ENCODE data around the gene CCDC57.

CCDC57 gene

GRCh38 chr17:82094931-82095776, 117.5 kb downstream of the CCDC57 start:
- Histone ChIP-seq H3K36me3 (ENCODE audit: insufficient read depth, low read length) (peaks cover 13% of the 10 kb centered on the region; the same call in 1 of the 2 replicates), H2AFZ (ENCODE audit: low read length, unreplicated experiment) (no peak overlapping the region), H3K27me3 (ENCODE audit: insufficient read depth, low read length) (no peaks in the 10 kb centered on the region), H3K27ac (ENCODE audit: low read depth, low read length) (no peak overlapping the region), H3K4me1 (ENCODE audit: control insufficient read depth, insufficient read depth, low read length, unreplicated experiment) (peaks cover 16% of the 10 kb centered on the region), H3K4me3 (ENCODE audit: low read depth, low read length) (no peak overlapping the region), H3K79me2 (ENCODE audit: control insufficient read depth, insufficient read depth, low read length, unreplicated experiment) (peaks cover 25% of the 10 kb centered on the region)

- no peak overlapping the region for H3K4me3 ChIP-seq (ENCODE audit: low read depth, low read length)
- no peak overlapping the region for H2AFZ ChIP-seq (ENCODE audit: low read length, unreplicated experiment)
- peaks cover 25% of the 10 kb centered on the region for H3K79me2 ChIP-seq (ENCODE audit: control insufficient read depth, insufficient read depth, low read length, unreplicated experiment)
- H3K36me3 ChIP-seq (ENCODE audit: insufficient read depth, low read length) = peaks cover 14% of the 10 kb centered on the region; the same call in 1 of the 2 replicates
- no peak overlapping the region for H3K27ac ChIP-seq (ENCODE audit: low read depth, low read length)
- H3K4me1 ChIP-seq (ENCODE audit: control insufficient read depth, insufficient read depth, low read length, unreplicated experiment) = peaks cover 11% of the 10 kb centered on the region
- H3K27me3 ChIP-seq (ENCODE audit: insufficient read depth, low read length) = no peaks in the 10 kb centered on the region
These were observed 119.5 kb downstream of the CCDC57 start for GRCh38 chr17:82092995-82093751.

- H3K36me3 ChIP-seq (ENCODE audit: insufficient read depth, low read length) = peaks cover 16% of the 10 kb centered on the region; the same call in 1 of the 2 replicates
- peaks cover 11% of the 10 kb centered on the region for H3K4me1 ChIP-seq (ENCODE audit: control insufficient read depth, insufficient read depth, low read length, unreplicated experiment)
- no peak overlapping the region for H2AFZ ChIP-seq (ENCODE audit: low read length, unreplicated experiment)
- no peak overlapping the region for H3K4me3 ChIP-seq (ENCODE audit: low read depth, low read length)
- no peaks in the 10 kb centered on the region for H3K27me3 ChIP-seq (ENCODE audit: insufficient read depth, low read length)
- no peak overlapping the region for H3K27ac ChIP-seq (ENCODE audit: low read depth, low read length)
- peaks cover 25% of the 10 kb centered on the region for H3K79me2 ChIP-seq (ENCODE audit: control insufficient read depth, insufficient read depth, low read length, unreplicated experiment)
These were observed 120.0 kb downstream of the CCDC57 start for GRCh38 chr17:82092628-82092994.

GRCh38 chr17:82092094-82092586, 120.5 kb downstream of the CCDC57 start:
- H2AFZ ChIP-seq (ENCODE audit: low read length, unreplicated experiment) = no peak overlapping the region
- H3K27ac ChIP-seq (ENCODE audit: low read depth, low read length) = no peak overlapping the region
- H3K4me1 ChIP-seq (ENCODE audit: control insufficient read depth, insufficient read depth, low read length, unreplicated experiment) = peaks cover 11% of the 10 kb centered on the region
- no peaks in the 10 kb centered on the region for H3K27me3 ChIP-seq (ENCODE audit: insufficient read depth, low read length)
- peaks cover 20% of the 10 kb centered on the region; the same call in 1 of the 2 replicates for H3K36me3 ChIP-seq (ENCODE audit: insufficient read depth, low read length)
- no peak overlapping the region for H3K4me3 ChIP-seq (ENCODE audit: low read depth, low read length)
- peaks cover 24% of the 10 kb centered on the region for H3K79me2 ChIP-seq (ENCODE audit: control insufficient read depth, insufficient read depth, low read length, unreplicated experiment)

- Histone ChIP-seq H3K36me3 (ENCODE audit: insufficient read depth, low read length) (peaks cover 20% of the 10 kb centered on the region; the same call in 1 of the 2 replicates), H3K27ac (ENCODE audit: low read depth, low read length) (no peak overlapping the region), H3K4me1 (ENCODE audit: control insufficient read depth, insufficient read depth, low read length, unreplicated experiment) (peaks cover 8% of the 10 kb centered on the region), H3K27me3 (ENCODE audit: insufficient read depth, low read length) (no peaks in the 10 kb centered on the region), H3K4me3 (ENCODE audit: low read depth, low read length) (no peak overlapping the region), H3K79me2 (ENCODE audit: control insufficient read depth, insufficient read depth, low read length, unreplicated experiment) (peaks cover 18% of the 10 kb centered on the region), H2AFZ (ENCODE audit: low read length, unreplicated experiment) (no peak overlapping the region)
These were observed 121.2 kb downstream of the CCDC57 start for GRCh38 chr17:82091264-82092066.

- H3K27me3 ChIP-seq (ENCODE audit: insufficient read depth, low read length) = no peaks in the 10 kb centered on the region
- peaks cover 20% of the 10 kb centered on the region; the same call in 1 of the 2 replicates for H3K36me3 ChIP-seq (ENCODE audit: insufficient read depth, low read length)
- no peak overlapping the region for H2AFZ ChIP-seq (ENCODE audit: low read length, unreplicated experiment)
- no peak overlapping the region for H3K27ac ChIP-seq (ENCODE audit: low read depth, low read length)
- H3K79me2 ChIP-seq (ENCODE audit: control insufficient read depth, insufficient read depth, low read length, unreplicated experiment) = peaks cover 10% of the 10 kb centered on the region
- peaks cover under 1% of the 10 kb centered on the region for H3K4me1 ChIP-seq (ENCODE audit: control insufficient read depth, insufficient read depth, low read length, unreplicated experiment)
- no peak overlapping the region for H3K4me3 ChIP-seq (ENCODE audit: low read depth, low read length)
These were observed 121.9 kb downstream of the CCDC57 start for GRCh38 chr17:82090549-82091263.

- peaks cover 2% of the 10 kb centered on the region for H3K79me2 ChIP-seq (ENCODE audit: control insufficient read depth, insufficient read depth, low read length, unreplicated experiment)
- H3K4me1 ChIP-seq (ENCODE audit: control insufficient read depth, insufficient read depth, low read length, unreplicated experiment) = no peaks in the 10 kb centered on the region
- peaks cover 16% of the 10 kb centered on the region; the same call in 1 of the 2 replicates for H3K36me3 ChIP-seq (ENCODE audit: insufficient read depth, low read length)
- no peak overlapping the region for H3K4me3 ChIP-seq (ENCODE audit: low read depth, low read length)
- H2AFZ ChIP-seq (ENCODE audit: low read length, unreplicated experiment) = no peak overlapping the region
- no peak overlapping the region for H3K27ac ChIP-seq (ENCODE audit: low read depth, low read length)
- no peaks in the 10 kb centered on the region for H3K27me3 ChIP-seq (ENCODE audit: insufficient read depth, low read length)
These were observed 122.7 kb downstream of the CCDC57 start for GRCh38 chr17:82089723-82090548.

- H3K27ac ChIP-seq (ENCODE audit: low read depth, low read length) = no peak overlapping the region
- no peak overlapping the region for H2AFZ ChIP-seq (ENCODE audit: low read length, unreplicated experiment)
- peaks cover 20% of the 10 kb centered on the region; the same call in 1 of the 2 replicates for H3K36me3 ChIP-seq (ENCODE audit: insufficient read depth, low read length)
- H3K79me2 ChIP-seq (ENCODE audit: control insufficient read depth, insufficient read depth, low read length, unreplicated experiment) = peaks cover 2% of the 10 kb centered on the region
- H3K27me3 ChIP-seq (ENCODE audit: insufficient read depth, low read length) = no peaks in the 10 kb centered on the region
- no peaks in the 10 kb centered on the region for H3K4me1 ChIP-seq (ENCODE audit: control insufficient read depth, insufficient read depth, low read length, unreplicated experiment)
- H3K4me3 ChIP-seq (ENCODE audit: low read depth, low read length) = no peak overlapping the region
These were observed 123.6 kb downstream of the CCDC57 start for GRCh38 chr17:82088838-82089722.

Measured in ACC112 (cell line).